Smooth muscle cell (in vitro differentiated cells): ENCODE measurements around the gene PTPN2. TPM values are rescaled to one million over a fixed set of nuclear protein-coding genes. Genes with fewer than 3 reads are reported as not detected.

Experiments used
- DNase-seq: peaks from one replicate; lab custom pipeline; 2025; ENCODE audit not compliant: unreplicated experiment; lab: John Stamatoyannopoulos, UW
- H2AFZ ChIP-seq: fragments of 200-600 bp; sonication (generic); 2 replicates; pipeline ENCODE4 v1.6.0; 2016; ENCODE audit warnings: antibody characterized with exemption, low read depth, mild to moderate bottlenecking
- H3F3A ChIP-seq: fragments of 200-600 bp; sonication (generic); 2 replicates; pipeline ENCODE4 v1.6.0; 2017; ENCODE audit warnings: antibody characterized with exemption, low read depth
- H3K27ac ChIP-seq: fragments of 200-600 bp; sonication (generic); 2 replicates; pipeline ENCODE4 v1.5.1; 2016; ENCODE audit warnings: low read depth, mild to moderate bottlenecking
- H3K27me3 ChIP-seq: fragments of 200-600 bp; sonication (generic); 2 replicates; pipeline ENCODE4 v1.6.1; 2016; ENCODE audit warnings: low read depth, mild to moderate bottlenecking
- H3K36me3 ChIP-seq: fragments of 200-600 bp; sonication (generic); 2 replicates; pipeline ENCODE4 v1.5.1; 2016; ENCODE audit warnings: low read depth
- H3K4me1 ChIP-seq: fragments of 200-600 bp; sonication (generic); 2 replicates; pipeline ENCODE4 v1.5.1; 2016; ENCODE audit warnings: low read depth
- H3K4me2 ChIP-seq: fragments of 200-600 bp; sonication (generic); 2 replicates; pipeline ENCODE4 v1.6.0; 2016; ENCODE audit warnings: mild to moderate bottlenecking
- H3K4me3 ChIP-seq: fragments of 200-600 bp; sonication (generic); 2 replicates; pipeline ENCODE4 v1.5.1; 2016; ENCODE audit warnings: mild to moderate bottlenecking
- H3K79me2 ChIP-seq: fragments of 200-600 bp; sonication (generic); 2 replicates; pipeline ENCODE4 v1.6.0; 2016; ENCODE audit warnings: low read depth, mild to moderate bottlenecking
- H3K9ac ChIP-seq: fragments of 200-600 bp; sonication (generic); 2 replicates; pipeline ENCODE4 v1.6.0; 2016; ENCODE audit warnings: low read depth
- H3K9me3 ChIP-seq: fragments of 200-600 bp; sonication (generic); replicated peaks from 2 replicates; pipeline ENCODE4 v1.5.1; 2016; ENCODE audit warnings: low read depth
- H4K20me1 ChIP-seq: fragments of 200-600 bp; sonication (generic); 2 replicates; pipeline ENCODE4 v1.6.0; 2016; ENCODE audit warnings: low read depth
- WGBS: methylation state at CpG from one replicate; pipeline ENCODE4 v1.1.7; 2016; ENCODE audit warnings: low lambda C conversion rate; 5-methylcytosine and 5-hydroxymethylcytosine counted together
- polyA plus RNA-seq: library from polyadenylated mRNA; unstranded; fragments of >200 nt; fragmentation: Nextera tagmentation; extraction: Ambion mirVana; gene quantifications from 2 replicates; pipeline ENCODE4 v1.2.1, GENCODE V29; 2016
- total RNA-seq: library from RNA; depleted of rRNA; stranded (reverse); fragments of >200 nt; gene quantifications from 2 replicates; pipeline ENCODE4 v1.2.3, GENCODE V29; 2014
- TF ChIP-seq, protein P1 (sequence below): fragments of 200-600 bp; sonication (generic); IDR thresholded peaks from 2 replicates; pipeline ENCODE4 v1.5.1; 2017; ENCODE audit warnings: borderline replicate concordance, mild to moderate bottlenecking, antibody characterized with exemption; ENCODE audit not compliant: insufficient read depth, poor library complexity, severe bottlenecking

The PTPN2 gene
- total and polyA plus RNA-seq, 2 experiments from 2014 or later, result 17.1 to 48.7 TPM

DNA sequence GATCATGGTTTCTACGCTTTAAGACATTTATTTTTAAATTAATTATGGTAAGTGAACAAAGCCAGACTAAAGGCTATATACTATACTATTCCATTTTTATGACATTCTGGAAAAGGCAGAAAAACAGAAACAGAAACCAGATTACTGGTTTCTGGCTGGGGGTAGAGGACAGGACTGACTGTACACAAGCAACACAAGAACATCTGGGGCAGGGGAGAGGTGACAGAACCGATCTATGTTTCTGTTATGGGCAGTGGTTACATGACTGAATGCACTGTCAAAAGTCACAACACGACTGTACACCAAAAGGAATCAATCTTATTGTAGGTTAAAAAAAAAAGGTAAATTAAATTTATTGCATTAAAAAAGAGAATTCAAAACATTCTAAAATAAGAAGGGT, 64.7 kb downstream of the PTPN2 start:
- Histone ChIP-seq H3K27me3 (no peaks in the 10 kb centered on the region), H3K36me3 (peaks cover 7% of the 10 kb centered on the region), H3K27ac (no peak overlapping the region), H3K4me3 (no peak overlapping the region), H3K4me2 (no peak overlapping the region), H3K9me3 (no peaks in the 10 kb centered on the region), H3K9ac (no peak overlapping the region), H3K79me2 (no peaks in the 10 kb centered on the region), H2AFZ (no peak overlapping the region), H4K20me1 (no peaks in the 10 kb centered on the region), H3F3A (no peaks in the 10 kb centered on the region), H3K4me1 (no peaks in the 10 kb centered on the region)
- WGBS, result 90% methylated on average over 3 of the region's 3 CpGs
- TF ChIP-seq, protein P1, sequence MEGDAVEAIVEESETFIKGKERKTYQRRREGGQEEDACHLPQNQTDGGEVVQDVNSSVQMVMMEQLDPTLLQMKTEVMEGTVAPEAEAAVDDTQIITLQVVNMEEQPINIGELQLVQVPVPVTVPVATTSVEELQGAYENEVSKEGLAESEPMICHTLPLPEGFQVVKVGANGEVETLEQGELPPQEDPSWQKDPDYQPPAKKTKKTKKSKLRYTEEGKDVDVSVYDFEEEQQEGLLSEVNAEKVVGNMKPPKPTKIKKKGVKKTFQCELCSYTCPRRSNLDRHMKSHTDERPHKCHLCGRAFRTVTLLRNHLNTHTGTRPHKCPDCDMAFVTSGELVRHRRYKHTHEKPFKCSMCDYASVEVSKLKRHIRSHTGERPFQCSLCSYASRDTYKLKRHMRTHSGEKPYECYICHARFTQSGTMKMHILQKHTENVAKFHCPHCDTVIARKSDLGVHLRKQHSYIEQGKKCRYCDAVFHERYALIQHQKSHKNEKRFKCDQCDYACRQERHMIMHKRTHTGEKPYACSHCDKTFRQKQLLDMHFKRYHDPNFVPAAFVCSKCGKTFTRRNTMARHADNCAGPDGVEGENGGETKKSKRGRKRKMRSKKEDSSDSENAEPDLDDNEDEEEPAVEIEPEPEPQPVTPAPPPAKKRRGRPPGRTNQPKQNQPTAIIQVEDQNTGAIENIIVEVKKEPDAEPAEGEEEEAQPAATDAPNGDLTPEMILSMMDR, result no peak
- no peak for DNase-seq

DNA sequence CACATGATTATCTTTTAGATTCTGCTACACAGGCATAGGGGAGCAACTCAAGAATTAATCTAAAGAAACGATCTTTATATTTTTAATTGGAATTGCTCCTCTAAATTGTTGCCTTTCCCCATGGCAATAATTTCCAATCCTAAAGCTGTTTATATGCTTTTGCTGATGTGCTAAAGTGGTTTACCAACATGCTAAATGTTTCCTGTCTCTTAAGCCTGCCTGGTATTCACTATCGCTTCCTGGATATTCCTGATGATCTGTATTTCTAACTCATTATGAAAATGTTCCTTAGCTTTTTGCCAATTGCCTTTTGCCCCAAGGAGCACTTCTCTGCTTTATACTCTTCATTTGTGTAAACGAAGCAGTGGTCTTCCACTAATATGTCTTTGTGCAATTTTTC, 65.8 kb downstream of the PTPN2 start:
- no peaks in the 10 kb centered on the region for H3K9me3 ChIP-seq
- no peaks in the 10 kb centered on the region for H3K79me2 ChIP-seq
- H4K20me1 ChIP-seq, result no peaks in the 10 kb centered on the region
- no peak overlapping the region for H3K9ac ChIP-seq
- H3K36me3 ChIP-seq, result peaks cover 13% of the 10 kb centered on the region
- TF ChIP-seq, protein P1, result no peak
- H3K4me2 ChIP-seq, result no peak overlapping the region
- H3K27me3 ChIP-seq, result no peaks in the 10 kb centered on the region
- H3K4me1 ChIP-seq, result no peaks in the 10 kb centered on the region
- H3K27ac ChIP-seq, result no peak overlapping the region
- no peak overlapping the region for H2AFZ ChIP-seq
- no peak for DNase-seq
- no peak overlapping the region for H3K4me3 ChIP-seq
- WGBS, result 95% methylated on average over 3 of the region's 3 CpGs
- no peaks in the 10 kb centered on the region for H3F3A ChIP-seq

DNA sequence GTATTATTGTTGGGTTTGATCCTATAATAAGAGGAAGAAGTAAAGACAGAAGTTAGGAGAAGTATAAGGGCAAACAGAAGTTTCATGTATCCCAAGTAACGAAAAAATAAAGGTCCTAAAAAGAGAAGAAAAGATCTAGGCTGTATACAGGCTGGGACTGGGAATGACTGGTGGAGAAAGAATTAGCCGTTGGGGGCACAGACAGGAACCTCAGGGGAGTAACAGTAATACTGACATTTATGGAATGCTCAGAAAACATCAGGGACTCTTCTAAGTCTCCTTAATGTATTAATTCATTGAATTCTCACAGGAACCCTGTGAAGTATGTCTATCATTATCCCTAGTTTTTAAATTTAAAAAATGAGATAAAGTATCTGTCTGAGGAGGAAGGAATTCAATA, 67.6 kb downstream of the PTPN2 start:
- H3K27me3 ChIP-seq, result no peaks in the 10 kb centered on the region
- no peaks in the 10 kb centered on the region for H3K9me3 ChIP-seq
- no peaks in the 10 kb centered on the region for H3F3A ChIP-seq
- no peak overlapping the region for H3K27ac ChIP-seq
- H3K9ac ChIP-seq, result no peak overlapping the region
- H3K4me1 ChIP-seq, result no peaks in the 10 kb centered on the region
- TF ChIP-seq, protein P1, result no peak
- peaks cover 13% of the 10 kb centered on the region for H3K36me3 ChIP-seq
- H4K20me1 ChIP-seq, result no peaks in the 10 kb centered on the region
- no peak overlapping the region for H3K4me3 ChIP-seq
- no peaks in the 10 kb centered on the region for H3K79me2 ChIP-seq
- no peak overlapping the region for H3K4me2 ChIP-seq
- no peak for DNase-seq
- no peak overlapping the region for H2AFZ ChIP-seq
- WGBS, result 94% methylated on average over 2 of the region's 2 CpGs

DNA sequence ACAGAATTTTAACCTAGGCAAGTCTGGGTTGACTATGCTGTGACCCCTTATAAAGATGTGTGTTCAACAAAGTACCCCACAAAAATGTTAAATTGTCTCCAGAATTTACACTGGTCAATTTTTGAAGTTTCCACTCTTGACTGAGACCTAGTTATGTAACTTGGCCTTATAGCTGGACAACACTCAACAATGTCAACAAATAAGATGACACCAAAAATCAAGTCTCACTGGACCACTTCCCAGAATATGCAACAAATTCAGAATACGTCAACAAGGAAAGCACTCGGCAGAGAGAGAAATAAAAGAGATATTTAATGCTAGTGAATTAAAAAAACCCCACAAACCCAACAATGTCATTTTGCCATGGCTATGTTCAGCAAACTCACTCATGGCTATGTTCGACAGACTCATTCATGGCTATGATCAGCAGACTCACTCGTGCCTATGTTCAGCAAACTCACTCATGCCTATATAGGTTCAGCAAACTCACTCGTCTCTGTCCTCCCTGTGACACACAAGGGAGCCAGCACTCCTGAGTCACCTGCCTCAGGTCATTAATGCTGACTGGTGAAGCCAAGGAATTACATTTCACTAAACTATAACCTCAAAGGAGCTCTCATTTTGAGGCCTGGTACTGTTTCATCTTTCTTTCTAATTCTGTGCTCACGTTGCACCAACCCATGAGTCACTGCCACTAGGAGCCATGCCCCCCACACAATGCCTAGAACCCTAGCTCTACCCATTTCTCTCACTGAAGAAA, 72.7 kb downstream of the PTPN2 start:
- Histone ChIP-seq H3K9me3 (no peaks in the 10 kb centered on the region), H3K4me2 (no peak overlapping the region), H3K79me2 (no peaks in the 10 kb centered on the region), H3K27me3 (no peaks in the 10 kb centered on the region), H3K27ac (no peak overlapping the region), H4K20me1 (no peaks in the 10 kb centered on the region), H2AFZ (no peak overlapping the region), H3F3A (no peaks in the 10 kb centered on the region), H3K36me3 (peaks cover 13% of the 10 kb centered on the region), H3K4me1 (no peaks in the 10 kb centered on the region), H3K4me3 (no peak overlapping the region), H3K9ac (no peak overlapping the region)
- WGBS, result 84% methylated on average over 6 of the region's 6 CpGs
- no peak for DNase-seq
- TF ChIP-seq, protein P1, result no peak
